Testis (tissue), 3 donors: Measurements from ENCODE around the gene KRT12. TPM values are rescaled to one million over a fixed set of nuclear protein-coding genes. Genes with fewer than 3 reads are reported as not detected.

ENCODE experiments used
- DNase-seq: peaks from one replicate; pipeline ENCODE4 v3.0.0-alpha.2; 2019
- H3K27ac ChIP-seq, 2 donors: fragments of 200-600 bp; sonication (generic); one replicate each; pipeline ENCODE4 v1.5.1; 2019
- H3K27me3 ChIP-seq: fragments of 200-600 bp; sonication (generic); one replicate; pipeline ENCODE4 v1.5.1; 2019
- H3K36me3 ChIP-seq: fragments of 200-600 bp; sonication (generic); one replicate; pipeline ENCODE4 v1.5.1; 2017; ENCODE audit warnings: low read depth; ENCODE audit errors: missing control alignments
- H3K4me1 ChIP-seq: fragments of 200-600 bp; sonication (generic); one replicate; pipeline ENCODE4 v1.5.1; 2019
- H3K4me3 ChIP-seq, 2 donors: fragments of 200-600 bp; sonication (generic); one replicate each; pipeline ENCODE4 v1.5.1; 2017 to 2019
- H3K9me3 ChIP-seq: fragments of 200-600 bp; sonication (generic); one replicate; pipeline ENCODE4 v1.5.1; 2017
- CTCF ChIP-seq, 3 experiments: fragments of 450-650 bp in 2 of 3; fragments of 200-600 bp in 1 of 3; sonication (generic) in 1 of 3; IDR thresholded peaks; one replicate each; pipeline ENCODE4 v1.5.1; 2016 to 2019; ENCODE audit warnings: antibody characterized with exemption in 3 of 3, mild to moderate bottlenecking in 2 of 3, moderate library complexity in 1 of 3
- POLR2A ChIP-seq: fragments of 450-650 bp; IDR thresholded peaks from one replicate; pipeline ENCODE4 v1.6.1; 2017; ENCODE audit warnings: antibody characterized with exemption, mild to moderate bottlenecking, moderate library complexity
- WGBS, 2 donors: methylation state at CpG; one replicate each; pipeline ENCODE4 v1.1.5; 2018; 5-methylcytosine and 5-hydroxymethylcytosine counted together
- intact Hi-C: fragments of 100-400 bp; cut with DNase I; formaldehyde crosslinking; loops from one replicate; pipeline ENCODE4 v1.15.1; 2023; ENCODE audit warnings: low total_unique reads
- polyA plus RNA-seq: library from polyadenylated mRNA; stranded (reverse); fragments of 350-450 nt; fragmentation: Illumina TruSeq; extraction: RNeasy Lipid Tissue Mini Kit (QIAGEN cat#74804); gene quantifications from one replicate; pipeline ENCODE4 v1.2.3, GENCODE V29; 2014; ENCODE audit warnings: low read depth, low replicate concordance; ENCODE audit not compliant: insufficient read depth
- total RNA-seq, 2 donors: library from RNA; depleted of rRNA; stranded (reverse); fragments of >200 nt; gene quantifications; one replicate each; pipeline ENCODE4 v1.2.3, GENCODE V29; 2016

The KRT12 gene
- total and polyA plus RNA-seq, 3 donors from 2014 or later = 0.26 to 0.68 (median 0.63) TPM

DNA sequence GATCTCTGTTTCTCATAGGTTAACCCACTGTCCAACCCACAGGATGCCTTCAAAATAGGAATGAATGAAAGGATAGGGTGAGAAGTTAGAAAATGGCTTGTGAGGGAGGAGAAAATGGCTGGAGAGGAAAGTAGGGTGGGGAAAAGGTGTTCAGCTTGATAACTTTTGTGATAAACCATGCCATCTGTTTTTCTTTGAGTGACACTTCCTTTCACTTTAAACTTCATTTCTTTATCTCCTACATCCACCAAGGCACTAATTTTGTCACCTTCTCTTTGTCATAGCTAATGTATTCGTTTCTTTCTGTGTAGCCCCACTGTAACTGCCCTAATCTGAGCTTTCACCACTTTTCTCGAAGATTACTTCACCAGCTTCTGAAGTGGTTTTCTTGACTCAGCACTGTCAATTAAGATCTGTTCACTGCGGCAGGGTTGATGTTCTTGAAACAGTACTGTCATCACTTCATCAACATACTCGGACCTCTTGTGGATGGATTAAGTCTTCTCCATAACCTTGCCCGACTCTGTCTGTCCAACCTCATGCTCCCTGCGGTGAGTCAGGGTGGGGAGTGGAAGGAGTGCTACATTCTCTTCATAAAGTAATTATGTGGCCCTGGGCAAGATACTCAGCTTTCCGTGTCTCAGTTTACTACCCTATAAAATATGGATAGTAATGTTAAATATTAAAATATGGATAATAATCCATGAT is 39.1 kb downstream of the KRT12 start:
- H3K27ac ChIP-seq = peak overlapping the region; percentile 63 to 74
- WGBS, 2 donors = 66 to 71% methylated on average over 7 of the region's 7 CpGs
- DNase-seq = no peak

GRCh38 chr17:40825599-40825998 is 41.4 kb downstream of the KRT12 start:
- Histone ChIP-seq H3K36me3 (no peaks in the 10 kb centered on the region), H3K27ac (no peak overlapping the region), H3K27me3 (no peaks in the 10 kb centered on the region), H3K9me3 (no peaks in the 10 kb centered on the region), H3K4me3 (no peak overlapping the region), H3K4me1 (peaks cover 33% of the 10 kb centered on the region)
- intact Hi-C loops = no loop called here
- TF ChIP-seq POLR2A (no peak), CTCF (IDR thresholded peaks at IDR 0.05) (no peak)
- no peak for DNase-seq
- 93 to 94% methylated on average over 2 of the region's 2 CpGs for WGBS, 2 donors

More for the DNA sequence above, 39.1 kb downstream of the KRT12 start:
- no peaks in the 10 kb centered on the region for H3K27me3 ChIP-seq
- no peak for TF ChIP-seq POLR2A
- TF ChIP-seq CTCF (IDR thresholded peaks at IDR 0.05) = no peak
- intact Hi-C loops = no loop called here
- H3K4me3 ChIP-seq = no peak overlapping the region
- H3K4me1 ChIP-seq = peaks cover 18% of the 10 kb centered on the region
- no peaks in the 10 kb centered on the region for H3K36me3 ChIP-seq
- no peaks in the 10 kb centered on the region for H3K9me3 ChIP-seq

- H3K36me3 ChIP-seq = no peaks in the 10 kb centered on the region
- H3K27me3 ChIP-seq = no peaks in the 10 kb centered on the region
- 95 to 97% methylated on average over 1 of the region's 1 CpG for WGBS, 2 donors
- DNase-seq = no peak
- peaks cover 38% of the 10 kb centered on the region for H3K4me1 ChIP-seq
- TF ChIP-seq POLR2A = no peak
- no peak for TF ChIP-seq CTCF (IDR thresholded peaks at IDR 0.05)
- H3K4me3 ChIP-seq = no peak overlapping the region
- intact Hi-C loops = no loop called here
- no peak overlapping the region for H3K27ac ChIP-seq
- no peaks in the 10 kb centered on the region for H3K9me3 ChIP-seq
Measured at GRCh38 chr17:40824015-40824832, 42.8 kb downstream of the KRT12 start.

DNA sequence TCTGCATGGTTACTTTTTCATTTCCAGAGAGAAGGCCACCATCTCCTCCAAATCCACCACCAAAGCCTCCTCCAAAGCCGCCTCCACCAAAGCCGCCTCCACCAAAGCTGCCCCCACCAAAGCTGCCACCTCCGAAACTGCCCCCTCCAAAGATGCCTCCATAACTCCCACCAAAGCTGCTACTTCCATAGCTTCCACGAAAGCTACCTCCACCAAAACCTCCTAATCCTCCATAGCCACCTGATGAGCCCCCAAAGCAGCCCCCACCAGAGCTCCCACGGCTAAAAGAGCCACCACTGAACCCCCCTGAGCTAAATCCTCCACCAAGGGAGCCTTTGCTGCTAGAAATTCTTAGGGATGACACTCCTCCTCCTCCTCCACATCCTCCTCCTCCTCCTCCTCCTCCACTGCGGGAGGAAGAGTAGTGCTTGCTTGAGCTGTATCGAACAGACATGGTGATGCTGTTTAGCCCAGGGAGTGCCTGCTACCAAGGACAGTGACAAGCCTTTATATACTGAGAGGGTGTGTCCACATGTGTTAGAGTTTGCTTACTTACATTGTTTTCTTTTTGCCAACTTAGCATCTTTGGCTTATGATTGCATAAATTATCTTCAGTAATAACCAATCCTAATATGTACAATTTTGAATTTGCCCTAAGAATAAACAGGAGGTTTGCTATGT is 44.8 kb downstream of the KRT12 start, which contains the start of gene KRT10:
TSS of gene KRT10 (minus strand) at position 483 of the 681 bp plus-strand sequence. CDS start at position 454, 29 bp downstream.
- WGBS, 2 donors = 78 to 82% methylated on average over 6 to 7 of the region's 7 CpGs
- H3K4me3 ChIP-seq = no peak within 1 kb of the TSS

More for the DNA sequence above, 44.8 kb downstream of the KRT12 start, which contains the start of gene KRT10:
- H3K4me1 ChIP-seq = peaks cover 37% of the 10 kb centered on the region
- intact Hi-C loops = no loop called here
- TF ChIP-seq POLR2A (no peak), CTCF (IDR thresholded peaks at IDR 0.05) (no peak)
- peak within 1 kb of the TSS; percentile 34 to 97 for H3K27ac ChIP-seq
- no peak for DNase-seq
- no peaks in the 10 kb centered on the region for H3K36me3 ChIP-seq
- H3K9me3 ChIP-seq = no peaks in the 10 kb centered on the region
- no peaks in the 10 kb centered on the region for H3K27me3 ChIP-seq
